ENCODE data around the gene TTC24.
A peak's percentile ranks its signal among the peaks of the same experiment; 100 is the strongest.
"Not testable (repeated sequence)": the region's sequence is repeated elsewhere in the genome, so short reads cannot be mapped to it uniquely, and the experiment has no call there.

The TTC24 gene

DNA sequence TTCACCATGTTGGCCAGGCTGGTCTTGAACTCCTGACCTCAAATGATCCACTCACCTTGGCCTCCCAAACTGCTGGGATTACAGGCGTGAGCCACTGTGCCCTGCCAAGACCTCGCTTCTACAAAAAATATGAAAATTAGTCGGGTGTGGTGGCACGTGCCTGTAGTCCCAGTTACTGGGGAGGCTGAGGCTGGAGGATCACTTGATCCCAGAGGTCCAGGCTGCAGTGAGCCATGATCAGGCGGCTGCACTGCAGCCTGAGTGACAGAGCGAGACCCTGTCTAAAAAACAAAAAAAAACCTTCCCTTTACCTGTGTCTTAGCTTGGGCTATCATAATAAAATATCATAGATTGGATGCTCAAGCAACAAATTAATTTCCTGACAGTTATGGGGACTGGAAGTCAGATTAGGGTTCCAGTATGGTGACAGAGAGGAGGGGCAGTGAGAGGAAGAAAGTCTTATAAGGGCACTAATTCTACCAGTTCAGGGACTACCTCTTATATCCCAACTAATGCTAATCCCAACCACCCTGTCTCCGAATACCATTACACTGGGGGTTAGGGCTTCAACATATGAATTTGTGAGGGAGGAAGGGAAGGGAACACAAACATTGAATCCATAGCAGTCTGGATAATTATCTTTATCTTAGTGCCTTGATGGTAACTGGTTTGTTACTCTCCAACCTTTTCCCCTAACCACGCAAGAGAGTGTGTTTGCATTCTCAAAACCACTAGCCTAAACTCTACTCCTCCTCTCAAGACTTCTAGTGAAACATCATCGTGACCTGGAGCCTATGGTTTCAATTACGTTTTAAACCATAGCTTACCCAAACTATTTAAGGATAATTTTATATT lies 11.0 kb downstream of the TTC24 start:
- DNase-seq: no peak

DNA sequence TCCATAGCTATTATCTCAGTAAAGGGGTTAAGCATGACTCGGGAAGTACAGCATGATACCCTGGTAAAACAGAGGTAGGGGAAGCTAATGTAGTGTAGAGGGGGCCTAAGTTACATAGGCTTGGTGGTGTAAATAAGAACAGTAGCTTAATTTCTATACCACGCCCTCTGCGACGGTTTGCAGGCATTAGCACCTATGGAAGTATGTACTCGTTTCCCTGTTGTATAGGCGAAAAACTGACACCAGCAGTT lies 11.6 kb downstream of the TTC24 start:
- no peak for DNase-seq

DNA sequence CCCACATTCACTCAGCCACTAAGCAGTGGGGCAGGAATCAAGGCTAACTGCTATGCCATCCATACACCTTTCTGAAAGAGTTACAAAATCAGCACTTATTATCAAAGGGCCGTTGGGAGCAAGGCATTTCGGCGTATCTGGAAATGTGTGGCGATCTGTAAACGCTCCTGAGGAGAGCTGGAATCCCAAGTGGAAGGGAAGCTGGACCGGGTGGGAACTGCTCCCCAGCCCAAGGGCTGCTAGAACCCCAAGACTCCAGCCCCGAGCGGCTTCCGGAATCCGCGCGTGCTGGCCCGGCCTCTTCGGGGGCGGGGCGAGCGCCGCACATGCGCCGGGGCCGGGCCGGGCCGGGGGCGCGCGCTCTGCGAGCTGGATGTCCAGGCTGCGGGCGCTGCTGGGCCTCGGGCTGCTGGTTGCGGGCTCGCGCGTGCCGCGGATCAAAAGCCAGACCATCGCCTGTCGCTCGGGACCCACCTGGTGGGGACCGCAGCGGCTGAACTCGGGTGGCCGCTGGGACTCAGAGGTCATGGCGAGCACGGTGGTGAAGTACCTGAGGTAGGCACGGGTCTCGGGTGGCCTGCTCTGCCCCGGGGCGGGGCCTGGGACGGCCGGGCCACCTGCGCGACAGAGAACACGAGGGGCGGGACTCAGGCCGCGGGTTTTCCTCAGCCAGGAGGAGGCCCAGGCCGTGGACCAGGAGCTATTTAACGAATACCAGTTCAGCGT lies 12.1 kb downstream of the TTC24 start, which contains the start of gene NAXE:
TSS of gene NAXE (plus strand) at position 345 of the 726 bp plus-strand sequence. CDS start at position 374, 29 bp downstream.
- DNase-seq: peak; percentile 19 to 43

DNA sequence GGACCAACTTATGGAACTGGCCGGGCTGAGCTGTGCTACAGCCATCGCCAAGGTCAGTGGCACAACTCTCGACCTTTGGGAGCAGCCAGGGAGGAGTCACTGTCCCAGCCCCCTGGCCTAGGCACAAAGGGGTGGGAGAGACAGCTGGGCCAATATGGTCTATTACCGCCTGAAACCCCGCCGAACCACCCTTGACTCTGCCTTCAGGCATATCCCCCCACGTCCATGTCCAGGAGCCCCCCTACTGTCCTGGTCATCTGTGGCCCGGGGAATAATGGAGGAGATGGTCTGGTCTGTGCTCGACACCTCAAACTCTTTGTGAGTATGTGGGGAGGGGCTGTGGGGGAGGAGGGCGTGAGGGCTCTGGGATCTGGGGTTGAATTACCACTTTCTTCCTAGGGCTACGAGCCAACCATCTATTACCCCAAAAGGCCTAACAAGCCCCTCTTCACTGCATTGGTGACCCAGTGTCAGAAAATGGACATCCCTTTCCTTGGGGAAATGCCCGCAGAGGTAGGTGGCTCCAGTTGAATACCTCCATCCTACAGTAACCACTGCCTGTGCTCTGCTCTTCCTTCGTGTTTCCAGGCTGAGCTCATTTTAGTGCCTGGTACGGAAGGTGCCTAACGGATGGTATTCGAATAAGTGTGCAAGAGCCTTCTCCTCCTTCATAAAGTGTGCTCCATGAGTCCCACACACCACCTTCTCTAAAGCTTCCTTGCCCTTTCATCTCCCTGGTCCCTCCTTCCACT lies 12.8 kb downstream of the TTC24 start:
- DNase-seq: no peak

DNA sequence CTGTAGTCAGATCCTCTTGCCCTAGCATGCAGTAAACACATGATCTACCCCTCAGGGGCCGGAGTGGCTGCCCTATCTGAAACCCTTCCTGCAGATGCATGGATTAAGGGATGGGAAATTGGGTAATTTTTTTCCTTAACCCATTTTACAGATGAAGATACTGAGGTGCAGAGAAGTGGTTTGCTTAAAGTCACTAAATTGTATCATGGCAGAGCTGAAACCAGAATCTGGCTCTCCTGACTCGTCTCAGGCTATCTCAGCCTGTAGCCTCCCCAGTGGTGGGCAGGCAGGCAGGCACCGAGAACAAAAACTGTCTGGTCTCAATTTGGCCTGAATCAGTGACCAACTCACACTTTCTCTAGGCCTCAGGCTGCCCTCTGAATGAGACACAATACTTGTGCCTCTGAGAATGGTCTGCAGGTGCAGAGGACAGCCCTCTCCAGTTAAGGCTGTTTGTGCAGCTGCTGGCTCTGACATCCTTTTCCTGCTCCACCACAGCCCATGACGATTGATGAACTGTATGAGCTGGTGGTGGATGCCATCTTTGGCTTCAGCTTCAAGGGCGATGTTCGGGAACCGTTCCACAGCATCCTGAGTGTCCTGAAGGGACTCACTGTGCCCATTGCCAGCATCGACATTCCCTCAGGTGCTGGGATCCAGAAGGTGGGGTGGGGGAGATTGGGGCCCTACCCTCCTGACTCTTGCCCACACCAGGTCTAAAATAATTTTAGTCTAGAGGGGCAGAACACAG lies 13.6 kb downstream of the TTC24 start:
- DNase-seq: no peak

DNA sequence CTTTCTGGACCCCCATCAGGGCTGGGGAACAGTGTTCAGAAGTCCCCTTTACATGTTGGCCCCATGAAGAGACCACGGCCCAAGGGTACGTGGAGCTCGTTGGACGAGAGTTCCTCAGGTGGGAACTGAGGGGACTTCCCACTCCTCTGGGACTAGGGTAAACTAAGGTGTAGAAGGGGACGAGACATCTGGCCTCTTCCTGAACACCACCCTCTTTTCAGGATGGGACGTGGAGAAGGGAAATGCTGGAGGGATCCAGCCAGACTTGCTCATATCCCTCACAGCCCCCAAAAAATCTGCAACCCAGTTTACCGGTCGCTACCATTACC lies 14.1 kb downstream of the TTC24 start:
- DNase-seq: no peak

DNA sequence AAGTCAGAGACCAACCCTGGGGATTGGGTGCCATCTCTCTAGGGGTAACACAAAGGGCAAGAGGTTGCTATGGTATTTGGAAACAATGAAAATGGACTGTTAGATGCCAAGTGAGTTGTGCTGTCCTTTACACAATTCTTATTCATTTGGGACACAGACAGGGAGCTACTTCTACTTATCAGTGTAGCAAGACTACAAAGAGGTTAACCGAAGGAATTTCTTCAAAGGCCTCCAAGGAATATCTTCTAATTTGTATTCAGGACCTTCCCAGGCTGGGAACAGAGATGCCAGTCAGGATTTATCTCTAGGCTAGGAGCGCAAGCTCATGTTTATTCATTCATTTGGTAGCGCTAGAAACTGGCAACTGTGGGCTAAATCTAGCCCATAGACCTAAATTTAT lies 14.7 kb downstream of the TTC24 start:
- no peak for DNase-seq

DNA sequence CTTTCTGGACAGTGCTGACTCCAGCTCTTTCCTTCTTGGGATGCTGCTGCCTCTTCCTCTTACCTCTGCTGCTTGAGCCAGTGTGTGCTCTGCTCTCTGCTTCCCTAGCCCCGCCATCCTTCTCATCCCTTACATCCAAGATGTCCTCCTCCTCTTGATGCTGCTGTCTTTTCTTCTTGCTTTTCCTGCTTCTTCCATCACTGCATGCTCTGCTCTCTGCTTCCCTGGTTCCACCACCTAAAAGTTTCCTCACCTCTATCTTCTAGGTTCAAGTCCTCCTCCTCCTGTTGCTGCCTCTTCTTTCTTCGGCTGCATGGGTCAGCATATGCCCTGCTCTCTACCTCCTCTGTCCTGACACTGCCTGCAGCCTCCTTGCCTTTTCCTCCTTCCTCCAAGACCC lies 15.5 kb downstream of the TTC24 start:
- no peak for DNase-seq

DNA sequence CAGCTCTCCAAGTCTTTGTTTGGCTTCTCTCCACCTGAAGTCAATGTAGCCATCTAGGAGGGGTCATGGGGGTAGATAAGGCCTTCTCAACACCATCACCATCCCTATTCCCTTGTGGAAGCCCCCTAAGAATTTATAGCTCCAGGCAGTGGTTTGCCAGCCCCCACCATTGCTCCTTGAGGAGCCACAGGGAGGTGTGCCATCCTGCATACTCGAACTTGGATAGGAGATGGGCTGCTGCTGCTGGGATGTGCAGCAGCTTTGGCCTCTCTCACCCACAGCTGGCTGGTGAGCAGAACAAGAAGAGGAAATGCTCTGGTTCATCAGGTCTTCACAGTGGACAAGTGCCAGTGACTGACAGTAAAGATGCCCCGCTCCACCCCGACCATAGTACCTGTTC lies 16.9 kb downstream of the TTC24 start:
- no peak for DNase-seq

DNA sequence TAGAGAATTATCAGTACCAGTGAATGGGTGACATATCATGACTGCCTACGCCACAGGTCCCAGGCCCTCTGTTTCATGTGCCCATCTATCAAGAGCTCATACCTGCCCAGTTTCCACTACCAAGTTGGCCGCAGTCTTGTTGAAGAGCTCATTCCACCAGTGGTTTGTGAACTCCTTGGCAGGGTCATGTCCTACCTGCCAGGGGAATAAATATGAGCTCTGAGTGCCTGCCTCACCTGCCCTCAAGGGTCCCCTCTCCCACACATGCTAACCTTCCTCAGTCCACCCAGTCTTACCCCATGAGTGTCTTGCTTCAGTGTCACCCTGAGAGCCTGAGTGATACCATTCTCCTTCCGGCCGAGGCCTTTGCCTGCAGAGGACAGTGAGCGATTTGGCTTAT lies 18.6 kb downstream of the TTC24 start:
- no peak for DNase-seq

DNA sequence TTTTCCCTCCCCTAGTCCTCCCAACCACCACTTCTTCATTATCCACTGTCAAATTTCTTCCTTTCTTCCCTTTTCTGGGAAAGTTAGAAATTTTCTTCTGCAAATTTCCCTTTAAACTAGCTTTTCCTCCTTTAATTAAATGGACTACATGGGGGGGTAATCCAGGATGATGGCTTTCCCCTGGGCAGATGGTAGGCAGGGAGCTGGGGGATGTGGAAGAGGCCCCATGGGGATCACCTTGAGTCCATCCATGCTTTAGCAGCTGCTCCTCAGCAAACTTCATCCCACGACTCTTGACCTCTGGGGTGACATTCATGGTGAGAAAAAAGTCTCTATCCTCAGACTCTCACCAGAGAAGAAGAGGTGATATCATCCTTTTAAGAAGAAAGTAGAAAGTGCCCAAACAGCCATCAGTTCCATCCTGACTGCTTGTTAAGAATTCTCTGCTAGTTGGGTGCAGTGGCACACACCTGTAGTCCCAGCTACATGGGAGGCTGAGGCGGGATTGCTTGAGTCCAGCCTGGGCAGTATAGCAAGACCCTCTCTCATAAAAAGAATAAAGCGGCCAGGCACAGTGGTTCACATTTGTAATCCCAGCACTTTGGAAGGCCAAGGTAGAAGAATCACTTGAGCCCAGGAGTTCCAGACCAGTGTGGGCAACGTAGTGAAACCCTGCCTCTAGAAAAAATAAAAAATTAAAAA lies 19.4 kb downstream of the TTC24 start:
- DNase-seq: no peak

DNA sequence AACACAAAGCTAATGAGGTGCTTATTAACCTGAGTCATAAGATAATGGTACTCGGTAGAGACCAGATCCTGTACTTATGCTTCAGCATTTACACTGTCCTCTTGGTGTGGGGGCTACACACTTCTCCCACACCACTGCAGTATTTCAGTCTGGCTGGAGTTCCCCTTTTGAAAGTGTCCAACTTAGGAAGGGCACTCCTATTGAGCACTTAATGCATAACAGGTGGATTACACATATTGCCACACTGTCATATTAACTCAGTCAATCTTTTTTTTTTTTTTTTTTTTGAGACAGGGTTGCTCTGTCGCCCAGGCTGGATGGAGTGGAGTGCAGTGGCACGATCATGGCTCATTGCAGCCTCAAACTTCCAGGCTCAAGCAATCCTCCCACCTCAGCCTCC lies 20.3 kb downstream of the TTC24 start:
- peak in 1 of 2 donors; percentile 52 for DNase-seq

DNA sequence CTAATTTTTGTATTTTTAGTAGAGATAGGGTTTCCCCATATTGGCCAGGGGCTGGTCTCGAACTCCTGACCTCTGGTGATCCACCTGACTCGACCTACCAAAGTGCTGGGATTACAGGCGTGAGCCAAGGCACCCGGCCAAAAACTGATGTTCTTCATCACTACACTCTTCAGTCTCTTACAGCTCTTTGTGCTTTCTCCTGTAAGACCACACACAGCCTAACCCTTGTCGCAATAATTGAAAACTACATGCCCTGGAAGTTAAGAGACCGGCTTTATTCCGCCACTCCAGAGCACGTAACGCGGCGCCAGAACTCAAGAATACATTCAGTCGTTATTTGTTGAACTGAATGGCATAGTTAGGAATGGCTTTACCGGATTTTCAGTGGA lies 21.2 kb downstream of the TTC24 start:
- no peak for DNase-seq

DNA sequence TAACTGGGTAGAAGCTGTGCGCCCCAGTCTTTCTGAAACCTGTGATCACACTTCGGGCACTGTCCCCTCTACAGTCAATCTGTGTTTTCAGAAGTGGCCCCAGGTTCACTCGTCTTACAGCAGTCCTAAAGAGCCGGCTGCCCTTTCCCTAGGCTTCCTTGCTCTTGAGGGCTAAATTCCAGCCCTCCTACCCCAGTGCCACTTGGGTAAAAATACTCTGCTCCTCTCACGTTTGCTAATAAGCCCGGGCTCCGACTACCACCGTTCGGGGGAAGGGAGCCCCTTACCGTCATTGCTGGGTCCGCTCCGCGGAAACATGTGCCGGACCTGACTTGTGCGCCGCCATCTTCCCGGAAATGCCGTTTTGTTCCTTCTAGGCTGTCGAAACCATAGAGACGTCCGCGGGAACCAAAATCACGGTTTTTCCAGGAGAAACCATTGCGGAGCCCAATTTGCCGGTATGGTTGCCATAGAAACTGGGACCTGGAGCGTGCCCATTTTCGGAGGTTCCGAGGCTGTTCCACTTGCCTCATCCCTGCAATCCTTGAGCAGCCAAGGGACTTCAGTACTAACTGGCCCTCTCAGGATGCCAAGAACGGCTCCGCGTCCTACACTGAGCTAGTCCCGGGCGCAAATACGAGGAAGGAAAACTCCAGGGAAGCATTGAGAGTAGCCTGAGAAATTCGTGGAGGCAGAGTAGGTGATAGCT lies 21.8 kb downstream of the TTC24 start, which contains the start of gene GPATCH4:
TSS of gene GPATCH4 (minus strand) at position 358 of the 709 bp plus-strand sequence.
- peak; percentile 31 to 38 for DNase-seq

DNA sequence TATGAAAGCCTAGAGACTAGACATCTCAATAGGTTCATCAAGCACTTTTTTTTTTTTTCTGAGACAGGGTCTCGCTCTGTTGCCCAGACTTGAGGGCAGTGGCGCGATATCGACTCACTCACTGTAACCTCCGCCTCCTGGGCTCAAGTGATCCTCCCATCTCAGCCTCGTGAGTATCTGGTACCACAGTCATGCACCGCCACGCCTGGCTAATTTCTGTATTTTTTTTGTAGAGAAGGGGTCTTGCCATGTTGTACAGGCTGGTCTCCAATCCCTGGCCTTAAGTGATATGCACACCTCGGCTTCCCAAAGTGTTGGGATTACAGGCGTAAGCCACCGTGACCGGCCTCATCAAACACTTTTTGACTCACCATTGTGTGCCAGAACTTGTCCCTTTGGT lies 22.4 kb downstream of the TTC24 start:
- no peak for DNase-seq

DNA sequence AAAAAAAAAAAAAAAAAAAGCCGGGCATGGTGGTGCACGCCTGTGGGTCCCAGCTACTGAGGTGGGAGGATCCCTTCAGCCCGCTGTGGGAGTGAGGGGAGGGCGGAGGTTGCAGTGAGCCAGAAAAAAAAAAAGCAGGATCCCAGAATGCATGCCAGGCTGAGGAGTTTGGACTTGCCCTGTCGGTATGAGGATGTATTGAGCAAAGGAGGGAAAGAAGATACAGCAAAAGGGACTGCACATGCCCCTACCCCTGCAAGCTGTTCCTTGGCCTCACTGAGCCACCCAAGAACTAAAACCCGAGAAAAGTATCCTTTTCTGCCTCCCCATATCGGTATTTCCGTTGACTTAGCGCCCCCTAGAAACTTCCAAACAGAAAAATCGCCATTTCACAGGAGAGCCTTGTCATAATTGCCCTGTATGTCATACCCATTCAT lies 23.1 kb downstream of the TTC24 start:
- DNase-seq: no peak

DNA sequence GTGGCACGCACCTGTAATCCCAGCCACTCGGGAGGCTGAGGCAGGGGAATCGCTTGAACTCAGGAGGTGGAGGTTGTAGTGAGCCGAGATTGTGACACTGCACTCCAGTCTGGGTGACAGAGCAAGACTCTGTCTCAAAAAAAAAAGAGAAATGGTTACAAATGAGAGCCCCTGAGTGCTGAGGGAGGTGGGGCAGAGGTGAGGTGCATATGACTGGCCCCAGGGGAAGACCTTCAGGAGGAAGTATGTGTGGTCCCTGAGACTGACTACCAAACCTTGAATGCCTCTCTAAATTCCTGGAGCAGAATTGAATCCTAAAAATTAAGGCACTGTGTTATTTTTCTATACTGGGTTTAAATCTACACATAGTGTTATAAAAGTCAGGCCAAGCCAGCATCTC lies 27.8 kb downstream of the TTC24 start:
- DNase-seq: not testable (repeated sequence)

DNA sequence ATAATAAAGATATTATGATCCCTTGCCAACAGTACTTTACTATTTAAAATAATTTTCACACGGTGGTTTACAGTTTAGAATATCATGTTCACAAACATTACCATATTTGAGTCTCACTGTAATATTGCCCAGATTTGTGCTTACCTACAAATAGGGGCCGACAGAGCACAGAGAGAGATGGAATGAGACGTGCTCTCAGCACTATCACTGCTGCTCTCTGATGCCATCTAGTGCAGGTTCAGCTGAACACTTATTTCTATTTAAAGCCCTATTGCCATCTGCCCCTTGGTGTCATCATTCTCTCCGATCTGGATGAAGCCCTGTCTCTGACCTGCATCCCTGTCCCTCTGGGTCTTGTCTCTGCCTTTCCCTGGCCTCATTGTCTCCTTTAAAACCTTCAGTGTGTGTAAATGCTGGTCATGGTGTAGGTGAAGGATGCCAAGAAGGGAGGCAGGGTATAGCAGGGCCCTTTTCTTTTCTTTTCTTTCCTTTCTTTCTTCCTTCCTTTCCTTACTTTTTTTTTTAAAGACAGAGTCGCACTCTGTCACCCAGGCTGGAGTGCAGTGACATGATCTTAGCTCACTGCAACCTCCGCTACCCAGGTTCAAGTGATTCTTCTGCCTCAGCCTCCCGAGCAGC lies 28.6 kb downstream of the TTC24 start:
- peak in 1 of 2 donors; percentile 85 for DNase-seq

DNA sequence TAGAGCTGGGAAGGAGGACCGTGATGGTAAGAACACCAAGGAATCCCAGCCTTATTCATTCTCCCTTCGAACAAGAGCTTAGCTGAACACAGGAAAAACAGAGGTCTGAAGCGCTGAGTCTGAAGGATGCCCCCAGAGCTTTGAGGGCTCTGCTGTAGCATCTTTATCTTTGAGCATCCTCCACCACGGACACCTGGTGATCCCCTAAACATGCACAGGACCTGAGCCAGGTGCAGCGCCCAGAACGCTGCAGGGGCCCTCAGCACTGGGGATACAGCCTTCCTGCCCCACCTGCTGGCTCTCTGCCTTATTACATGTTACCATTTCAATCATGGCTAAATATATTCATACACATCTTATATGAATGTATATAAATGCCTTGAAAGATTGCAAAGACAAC lies 29.5 kb downstream of the TTC24 start:
- no peak for DNase-seq

DNA sequence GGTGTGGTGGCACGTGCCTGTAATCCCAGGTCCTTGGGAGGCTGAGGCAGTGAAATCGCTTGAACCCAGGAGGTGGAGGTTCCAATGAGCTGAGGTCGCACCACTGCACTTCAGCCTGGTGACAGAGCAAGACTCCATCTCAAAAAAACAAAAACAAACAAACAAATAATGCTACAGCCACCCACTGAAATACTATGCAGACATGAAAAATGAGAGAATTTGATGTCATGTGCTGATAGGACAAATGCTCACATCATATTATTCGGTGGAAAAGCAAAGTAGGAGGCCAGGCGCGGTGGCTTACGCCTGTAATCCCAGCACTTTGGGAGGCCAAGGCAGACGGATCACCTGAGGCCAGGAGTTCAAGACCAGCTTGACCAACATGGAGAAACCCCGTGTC lies 30.5 kb downstream of the TTC24 start:
- not testable (repeated sequence) for DNase-seq

DNA sequence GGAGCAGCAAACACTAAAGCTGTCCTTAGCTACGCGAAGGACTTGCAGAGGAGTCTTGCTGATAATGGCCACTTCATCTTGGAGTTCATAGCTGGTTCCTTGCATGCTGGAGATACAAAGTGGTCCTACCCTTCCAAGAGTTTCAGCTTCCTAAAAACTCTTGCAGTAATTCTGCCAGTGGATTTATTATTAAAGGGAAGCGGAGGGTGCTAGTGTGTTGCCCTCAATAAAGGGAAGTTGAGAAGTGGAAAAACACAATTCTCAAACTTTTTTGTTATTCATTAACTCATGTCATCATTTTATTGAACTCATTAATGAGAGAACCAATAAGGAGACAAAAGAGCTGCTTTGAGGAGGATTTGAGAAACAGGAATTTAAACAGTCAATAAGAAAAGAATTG lies 33.1 kb downstream of the TTC24 start:
- DNase-seq: no peak
